GM23248 (cell line): ENCODE measurements around the gene ACTR1A. TPM values are rescaled to one million over a fixed set of nuclear protein-coding genes. Genes with fewer than 3 reads are reported as not detected.
"Not testable (repeated sequence)": the region's sequence is repeated elsewhere in the genome, so short reads cannot be mapped to it uniquely, and the experiment has no call there.

Experiments used
- DNase-seq: peaks from one replicate; pipeline ENCODE4 v3.0.0-alpha.2; 2015
- H2AFZ ChIP-seq: fragments of 200-600 bp; sonication (generic); 2 replicates; pipeline ENCODE4 v1.6.1; 2016; ENCODE audit warnings: antibody characterized with exemption
- H3F3A ChIP-seq: fragments of 200-600 bp; sonication (generic); 2 replicates; pipeline ENCODE4 v1.6.1; 2016; ENCODE audit warnings: mild to moderate bottlenecking, antibody characterized with exemption, mixed run types; ENCODE audit not compliant: insufficient read depth
- H3K27ac ChIP-seq: fragments of 200-600 bp; sonication (generic); 2 replicates; pipeline ENCODE4 v1.5.1; 2016; ENCODE audit warnings: mild to moderate bottlenecking
- H3K27me3 ChIP-seq: fragments of 200-600 bp; sonication (generic); replicated peaks from 2 replicates; pipeline ENCODE4 v1.6.1; 2016; ENCODE audit warnings: mild to moderate bottlenecking; ENCODE audit not compliant: insufficient read depth
- H3K36me3 ChIP-seq: fragments of 200-600 bp; sonication (generic); 2 replicates; pipeline ENCODE4 v1.6.1; 2016; ENCODE audit warnings: low read depth, mild to moderate bottlenecking
- H3K4me1 ChIP-seq: fragments of 200-600 bp; sonication (generic); 2 replicates; pipeline ENCODE4 v1.6.1; 2016; ENCODE audit warnings: mild to moderate bottlenecking; ENCODE audit not compliant: insufficient read depth
- H3K4me2 ChIP-seq: fragments of 200-600 bp; sonication (generic); one replicate; pipeline ENCODE4 v1.6.1; 2016; ENCODE audit warnings: mild to moderate bottlenecking; ENCODE audit not compliant: unreplicated experiment
- H3K4me3 ChIP-seq: fragments of 200-600 bp; sonication (generic); 2 replicates; pipeline ENCODE4 v1.5.1; 2016; ENCODE audit warnings: mild to moderate bottlenecking
- H3K79me2 ChIP-seq: fragments of 200-600 bp; sonication (generic); 2 replicates; pipeline ENCODE4 v1.6.1; 2016; ENCODE audit warnings: mild to moderate bottlenecking; ENCODE audit not compliant: insufficient read depth
- H3K9ac ChIP-seq: fragments of 200-600 bp; sonication (generic); 2 replicates; pipeline ENCODE4 v1.6.1; 2016; ENCODE audit warnings: mild to moderate bottlenecking
- H3K9me2 ChIP-seq: fragments of 200-600 bp; sonication (generic); 2 replicates; pipeline ENCODE4 v1.6.1; 2016; ENCODE audit warnings: mixed run types, mild to moderate bottlenecking, moderate library complexity; ENCODE audit not compliant: insufficient read depth
- H3K9me3 ChIP-seq: fragments of 200-600 bp; sonication (generic); one replicate; pipeline ENCODE4 v1.6.1; 2017; ENCODE audit warnings: low read depth
- H4K20me1 ChIP-seq: fragments of 200-600 bp; sonication (generic); 2 replicates; pipeline ENCODE4 v1.6.0; 2016; ENCODE audit not compliant: insufficient read depth
- EZH2 ChIP-seq: fragments of 200-600 bp; sonication (generic); IDR thresholded peaks from 2 replicates; pipeline ENCODE4 v1.6.1; 2018; ENCODE audit warnings: antibody characterized with exemption, mild to moderate bottlenecking; ENCODE audit not compliant: insufficient read depth, poor library complexity, severe bottlenecking
- EZH2phosphoT487 ChIP-seq: fragments of 200-600 bp; sonication (generic); IDR thresholded peaks from 2 replicates; pipeline ENCODE4 v1.6.1; 2018; ENCODE audit warnings: antibody characterized with exemption, moderate library complexity, mild to moderate bottlenecking, low read depth; ENCODE audit not compliant: insufficient read depth
- WGBS, 2 experiments: methylation state at CpG; one replicate each; pipeline ENCODE4 v1.1.6; 2015 to 2017; ENCODE audit warnings: low lambda C conversion rate in 2 of 2, low coverage in 1 of 2; ENCODE audit errors: missing lambda C conversion rate in 2 of 2; 5-methylcytosine and 5-hydroxymethylcytosine counted together
- in situ Hi-C: fragments of 300-500 bp; cut with MboI; formaldehyde crosslinking; loops from 2 replicates; pipeline ENCODE4 v1.15.0; 2020
- polyA plus RNA-seq: library from polyadenylated mRNA; unstranded; fragments of >200 nt; fragmentation: Nextera tagmentation; extraction: Ambion mirVana; gene quantifications from 2 replicates; pipeline ENCODE4 v1.2.1, GENCODE V29; 2016
- total RNA-seq: library from RNA; depleted of rRNA; stranded (reverse); fragments of >200 nt; shearing (Covaris generic); gene quantifications from 2 replicates; pipeline ENCODE4 v1.2.3, GENCODE V29; 2014

Gene ACTR1A
- total and polyA plus RNA-seq, 2 experiments from 2014 or later = 127 to 134 TPM

GRCh38 chr10:102503264-102504178, 1.0 kb upstream of the ACTR1A start, which contains the start of gene SUFU:
Gene SUFU, plus strand, starts transcription at chr10:102503972. Its CDS starts 181 bp downstream, at chr10:102504153.
- H3K36me3 ChIP-seq = 0 out of 2 replicates have a peak, but pooled peaks cover 4% of the 10 kb centered on the region
- H3K9me2 ChIP-seq = no peaks in the 10 kb centered on the region
- H3K4me1 ChIP-seq = peaks cover 22% of the 10 kb centered on the region
- H3K4me2 ChIP-seq = peak within 1 kb of the TSS; percentile 98
- peaks cover 18% of the 10 kb centered on the region for H3F3A ChIP-seq
- no peak for TF ChIP-seq EZH2phosphoT487
- TF ChIP-seq EZH2 = no peak
- peak; percentile 99 for DNase-seq
- H3K27ac ChIP-seq = peak within 1 kb of the TSS; percentile 24
- peak within 1 kb of the TSS; percentile 82 for H3K9ac ChIP-seq
- peak within 1 kb of the TSS; percentile 91 for H3K4me3 ChIP-seq
- H3K9me3 ChIP-seq = no peaks in the 10 kb centered on the region
- peak within 1 kb of the TSS; percentile 91 for H2AFZ ChIP-seq
- H3K27me3 ChIP-seq = no peaks in the 10 kb centered on the region
- in situ Hi-C loops = no loop called here
- WGBS, 2 experiments = 2% methylated on average over 26 to 44 of the region's 44 CpGs
- peaks cover 79% of the 10 kb centered on the region for H3K79me2 ChIP-seq
- H4K20me1 ChIP-seq = peaks cover under 1% of the 10 kb centered on the region; the same call in 1 of the 2 replicates

GRCh38 chr10:102502029-102502336, 529 bp downstream of the ACTR1A start:
- Histone ChIP-seq H3K36me3 (0 out of 2 replicates have a peak, but pooled peaks cover 4% of the 10 kb centered on the region), H2AFZ (peak overlapping the region; percentile 91), H4K20me1 (peaks cover 6% of the 10 kb centered on the region; the same call in 1 of the 2 replicates), H3K27me3 (no peaks in the 10 kb centered on the region), H3K79me2 (peaks cover 79% of the 10 kb centered on the region), H3F3A (peaks cover 18% of the 10 kb centered on the region), H3K27ac (peak overlapping the region; percentile 73), H3K4me2 (peak overlapping the region; percentile 98), H3K9me2 (no peaks in the 10 kb centered on the region), H3K4me3 (peak overlapping the region; percentile 91), H3K9me3 (no peaks in the 10 kb centered on the region), H3K9ac (peak overlapping the region; percentile 81), H3K4me1 (peaks cover 22% of the 10 kb centered on the region)
- TF ChIP-seq EZH2 = no peak
- peak; percentile 99 for DNase-seq
- in situ Hi-C loops = no loop called here
- WGBS, 2 experiments = 1% methylated on average over 19 of the region's 19 CpGs

GRCh38 chr10:102501201-102502028, 1.1 kb downstream of the ACTR1A start:
- H3K4me3 ChIP-seq = peak overlapping the region; percentile 91
- H2AFZ ChIP-seq = peak overlapping the region; percentile 75
- peaks cover 22% of the 10 kb centered on the region for H3K4me1 ChIP-seq
- no peaks in the 10 kb centered on the region for H3K9me3 ChIP-seq
- in situ Hi-C loops = no loop called here
- DNase-seq = peak; percentile 56
- no peak for TF ChIP-seq EZH2phosphoT487
- TF ChIP-seq EZH2 = no peak
- peaks cover 6% of the 10 kb centered on the region; the same call in 1 of the 2 replicates for H4K20me1 ChIP-seq
- H3K4me2 ChIP-seq = peak overlapping the region; percentile 86
- H3K79me2 ChIP-seq = peaks cover 79% of the 10 kb centered on the region
- 0 out of 2 replicates have a peak, but pooled peaks cover 4% of the 10 kb centered on the region for H3K36me3 ChIP-seq
- H3K27me3 ChIP-seq = no peaks in the 10 kb centered on the region
- peak overlapping the region; percentile 73 for H3K27ac ChIP-seq
- H3F3A ChIP-seq = peaks cover 18% of the 10 kb centered on the region
- H3K9ac ChIP-seq = peak overlapping the region; percentile 81
- WGBS, 2 experiments = 1 to 2% methylated on average over 23 of the region's 23 CpGs
- no peaks in the 10 kb centered on the region for H3K9me2 ChIP-seq

- WGBS, 2 experiments = 94 to 95% methylated on average over 13 of the region's 13 CpGs
- H3K36me3 ChIP-seq, DNase-seq, H3K9me3 ChIP-seq, H3K27me3 ChIP-seq, in situ Hi-C loops, H4K20me1 ChIP-seq, H2AFZ ChIP-seq, H3K9me2 ChIP-seq: not testable (repeated sequence)
- H3K9ac ChIP-seq = peak overlapping the region; percentile 81; the same call in 1 of the 2 replicates
- H3K4me3 ChIP-seq = peak overlapping the region; percentile 91
- H3F3A ChIP-seq = peaks cover 18% of the 10 kb centered on the region
- H3K27ac ChIP-seq = peak overlapping the region; percentile 73
- peaks cover 79% of the 10 kb centered on the region for H3K79me2 ChIP-seq
- peaks cover 22% of the 10 kb centered on the region for H3K4me1 ChIP-seq
- H3K4me2 ChIP-seq = peak overlapping the region; percentile 86
Observed at GRCh38 chr10:102500686-102501085, 1.8 kb downstream of the ACTR1A start.
